ENCODE results near the gene ATRNL1.

DNA sequence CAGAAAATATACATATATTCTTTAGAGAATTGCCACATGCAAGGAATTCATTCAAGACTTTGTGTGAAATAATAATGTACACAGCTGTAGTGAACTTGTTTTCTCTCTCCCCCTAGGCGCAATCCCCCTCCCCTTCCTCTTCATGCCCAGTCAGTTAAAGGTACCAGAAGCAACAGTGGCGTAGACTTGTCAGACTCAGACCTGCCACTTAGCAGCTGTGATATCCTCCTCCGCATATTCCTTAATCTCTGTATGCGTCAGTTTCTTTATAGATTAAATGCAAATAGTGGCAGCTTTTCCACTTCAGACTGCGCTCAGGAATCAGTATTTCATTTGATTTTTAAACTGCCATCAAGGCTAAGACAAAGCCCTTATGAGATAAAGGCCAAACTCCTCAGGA lies 815.9 kb downstream of the ATRNL1 start:
- TF ChIP-seq, protein P1, sequence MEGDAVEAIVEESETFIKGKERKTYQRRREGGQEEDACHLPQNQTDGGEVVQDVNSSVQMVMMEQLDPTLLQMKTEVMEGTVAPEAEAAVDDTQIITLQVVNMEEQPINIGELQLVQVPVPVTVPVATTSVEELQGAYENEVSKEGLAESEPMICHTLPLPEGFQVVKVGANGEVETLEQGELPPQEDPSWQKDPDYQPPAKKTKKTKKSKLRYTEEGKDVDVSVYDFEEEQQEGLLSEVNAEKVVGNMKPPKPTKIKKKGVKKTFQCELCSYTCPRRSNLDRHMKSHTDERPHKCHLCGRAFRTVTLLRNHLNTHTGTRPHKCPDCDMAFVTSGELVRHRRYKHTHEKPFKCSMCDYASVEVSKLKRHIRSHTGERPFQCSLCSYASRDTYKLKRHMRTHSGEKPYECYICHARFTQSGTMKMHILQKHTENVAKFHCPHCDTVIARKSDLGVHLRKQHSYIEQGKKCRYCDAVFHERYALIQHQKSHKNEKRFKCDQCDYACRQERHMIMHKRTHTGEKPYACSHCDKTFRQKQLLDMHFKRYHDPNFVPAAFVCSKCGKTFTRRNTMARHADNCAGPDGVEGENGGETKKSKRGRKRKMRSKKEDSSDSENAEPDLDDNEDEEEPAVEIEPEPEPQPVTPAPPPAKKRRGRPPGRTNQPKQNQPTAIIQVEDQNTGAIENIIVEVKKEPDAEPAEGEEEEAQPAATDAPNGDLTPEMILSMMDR (IDR thresholded peaks at IDR 0.05) = no peak
- no peak for TF ChIP-seq JUND (IDR thresholded peaks at IDR 0.05)
